ENCODE data around the gene ADAMTS12.

DNA sequence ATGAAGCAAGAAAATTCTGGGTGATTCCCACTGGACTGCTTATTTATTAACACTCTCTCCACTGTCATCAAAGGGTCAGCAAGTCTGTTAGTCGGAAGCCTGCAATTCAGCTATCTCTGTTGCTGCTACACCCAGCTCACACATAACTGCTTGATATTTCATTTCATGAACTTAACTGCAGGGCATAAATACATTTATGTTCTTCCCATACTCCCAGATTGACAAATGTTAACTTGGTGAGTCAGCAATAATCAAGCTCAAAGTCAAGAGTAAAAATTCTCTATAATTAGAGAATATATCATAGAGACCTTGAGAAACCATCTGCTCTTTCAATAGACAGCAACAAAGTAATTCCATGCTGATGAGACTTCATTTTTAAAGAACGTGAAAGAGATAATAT is 198.8 kb downstream of the ADAMTS12 start:
- TF ChIP-seq CTCF (conservative IDR thresholded peaks at IDR 0.05; ENCODE audit: low read length) (no peak), EZH2phosphoT487 (IDR thresholded peaks at IDR 0.05; ENCODE audit: borderline replicate concordance, low read depth, low read length) (no peak)

Measured in OCI-LY7 (cell line).